ENCODE results near the gene PTPA. TPM values are rescaled to one million over a fixed set of nuclear protein-coding genes. Genes with fewer than 3 reads are reported as not detected.
"Not testable (repeated sequence)": the region's sequence is repeated elsewhere in the genome, so short reads cannot be mapped to it uniquely, and the experiment has no call there.

Gene PTPA
- polyA plus RNA-seq, 4 donors, result 50.8 to 113 (median 60.8) TPM

DNA sequence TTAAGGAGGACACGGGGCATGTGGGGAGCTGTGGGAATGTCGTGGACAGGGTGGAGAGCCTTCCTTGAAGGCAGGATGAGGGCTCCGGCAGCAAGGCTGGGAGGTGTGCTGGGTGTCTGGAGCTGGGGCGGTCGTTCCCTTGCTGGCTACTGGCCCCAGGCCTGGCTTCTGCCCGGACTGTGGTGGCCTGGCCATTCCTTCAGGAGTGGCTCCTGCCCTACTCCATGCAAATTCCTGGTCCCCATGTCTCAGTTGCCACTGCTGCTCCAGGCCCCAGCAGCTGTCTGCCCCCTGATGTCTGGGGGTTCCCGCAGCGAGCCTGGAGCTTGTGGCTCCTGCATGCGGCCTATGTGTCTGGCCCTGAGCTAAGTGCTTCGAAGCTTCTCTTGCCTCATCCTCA is 44.9 kb downstream of the PTPA start:
- no peak for DNase-seq
- Histone ChIP-seq H3K4me1 (ENCODE audit: control insufficient read depth in 3 of 3, insufficient read depth in 2 of 3, low read depth in 1 of 3, low read length in 2 of 3) (no peaks in the 10 kb centered on the region), H3K9me3 (ENCODE audit: control insufficient read depth in 2 of 2, insufficient read depth in 1 of 2, low read depth in 1 of 2, low read length in 1 of 2) (peaks cover 0 to 1% of the 10 kb centered on the region in 2 donors), H3K27me3 (ENCODE audit: control insufficient read depth in 3 of 3, insufficient read depth in 3 of 3, low read length in 3 of 3) (no peaks in the 10 kb centered on the region), H3K4me3 (ENCODE audit: low read depth in 1 of 3, low read length in 3 of 3) (no peak overlapping the region), H3K36me3 (ENCODE audit: control insufficient read depth in 3 of 3, insufficient read depth in 2 of 3, low read depth in 1 of 3, low read length in 3 of 3) (peaks cover 0 to 38% (median 0%) of the 10 kb centered on the region in 3 donors), H3K27ac (ENCODE audit: low read depth in 1 of 3, low read length in 2 of 3) (no peak overlapping the region)
- FAIRE-seq, result no peak
- WGBS, 3 donors, result 90 to 92% (median 91%) methylated on average over 9 to 10 of the region's 10 CpGs

DNA sequence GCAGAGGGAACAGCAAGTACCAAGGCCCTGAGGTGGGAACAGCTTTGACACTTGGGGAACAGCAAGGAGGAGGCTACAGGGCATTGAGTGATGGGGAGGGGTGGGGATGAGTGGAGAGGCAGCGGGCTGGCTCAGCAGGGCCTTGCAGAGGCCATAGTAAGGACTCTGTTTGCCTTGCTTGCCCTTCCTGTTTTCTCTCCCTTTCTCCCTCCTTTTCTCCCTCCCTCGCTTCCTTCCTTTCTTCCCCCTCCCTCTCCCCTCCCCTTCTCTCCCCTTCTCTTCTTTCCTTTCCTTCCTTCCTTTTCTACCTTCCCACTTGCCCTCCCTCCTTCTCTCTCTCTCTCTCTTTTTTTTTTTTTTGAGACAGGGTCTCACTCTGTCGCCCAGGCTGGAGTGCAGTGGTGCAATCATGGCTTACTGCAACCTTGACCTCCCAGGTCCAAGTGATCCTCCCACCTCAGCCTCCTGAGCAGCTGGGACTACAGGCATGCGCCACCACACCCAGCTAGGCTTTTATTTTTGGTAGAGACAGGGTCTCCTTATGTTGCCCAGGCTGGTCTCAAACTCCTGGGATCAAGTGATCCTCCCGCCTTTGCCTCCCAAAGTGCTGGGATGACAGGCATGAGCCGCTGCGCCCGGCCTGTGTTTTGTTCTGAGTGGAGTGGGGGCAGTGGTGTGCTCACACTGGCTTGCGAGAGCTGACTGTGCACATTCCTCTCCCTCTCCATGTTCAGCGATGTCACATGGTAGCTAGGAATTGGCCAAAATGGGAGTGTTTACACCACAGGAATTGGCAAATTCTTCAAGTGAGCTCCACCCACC is 49.7 kb downstream of the PTPA start:
- 82 to 94% (median 93%) methylated on average over 9 to 10 of the region's 10 CpGs for WGBS, 3 donors
- DNase-seq, result no peak
- FAIRE-seq, result no peak
- H3K27me3 ChIP-seq (ENCODE audit: control insufficient read depth in 3 of 3, insufficient read depth in 3 of 3, low read length in 3 of 3), result no peaks in the 10 kb centered on the region
- peak overlapping the region in 1 of 3 donors; percentile 12 for H3K27ac ChIP-seq (ENCODE audit: low read depth in 1 of 3, low read length in 2 of 3)
- H3K4me3 ChIP-seq (ENCODE audit: low read depth in 1 of 3, low read length in 3 of 3), result no peak overlapping the region
- H3K9me3 ChIP-seq (ENCODE audit: control insufficient read depth in 2 of 2, insufficient read depth in 1 of 2, low read depth in 1 of 2, low read length in 1 of 2), result peaks cover 0 to 5% of the 10 kb centered on the region in 2 donors
- peaks cover 0 to 2% (median 0%) of the 10 kb centered on the region in 3 donors for H3K4me1 ChIP-seq (ENCODE audit: control insufficient read depth in 3 of 3, insufficient read depth in 2 of 3, low read depth in 1 of 3, low read length in 2 of 3)
- H3K36me3 ChIP-seq (ENCODE audit: control insufficient read depth in 3 of 3, insufficient read depth in 2 of 3, low read depth in 1 of 3, low read length in 3 of 3), result peaks cover 0 to 5% (median 0%) of the 10 kb centered on the region in 3 donors

DNA sequence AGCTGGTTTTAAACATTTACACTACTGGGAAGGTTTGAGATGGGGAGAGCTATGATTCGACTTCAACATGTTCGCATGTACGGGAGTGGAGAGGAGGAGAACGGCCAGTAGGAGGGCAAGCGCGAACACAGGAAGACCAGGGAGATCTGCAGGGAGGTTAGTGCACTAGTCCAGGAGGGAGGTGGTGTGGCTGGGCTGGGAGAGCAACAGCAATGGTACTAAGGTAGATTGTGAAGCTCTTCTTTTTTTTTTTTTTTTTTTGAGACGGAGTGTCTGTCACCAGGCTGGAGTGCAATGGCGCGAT is 50.3 kb downstream of the PTPA start:
- DNase-seq (no peak), FAIRE-seq (no peak)
- peaks cover 0 to 3% (median 2%) of the 10 kb centered on the region in 3 donors for H3K4me1 ChIP-seq (ENCODE audit: control insufficient read depth in 3 of 3, insufficient read depth in 2 of 3, low read depth in 1 of 3, low read length in 2 of 3)
- H3K27me3 ChIP-seq (ENCODE audit: control insufficient read depth in 3 of 3, insufficient read depth in 3 of 3, low read length in 3 of 3), result no peaks in the 10 kb centered on the region
- peaks cover 0 to 5% of the 10 kb centered on the region in 2 donors for H3K9me3 ChIP-seq (ENCODE audit: control insufficient read depth in 2 of 2, insufficient read depth in 1 of 2, low read depth in 1 of 2, low read length in 1 of 2)
- WGBS, 3 donors, result 84 to 98% (median 91%) methylated on average over 8 of the region's 9 CpGs
- H3K4me3 ChIP-seq (ENCODE audit: low read depth in 1 of 3, low read length in 3 of 3), result no peak overlapping the region
- H3K27ac ChIP-seq (ENCODE audit: low read depth in 1 of 3, low read length in 2 of 3), result no peak overlapping the region
- peaks cover 0 to 5% (median 0%) of the 10 kb centered on the region in 3 donors for H3K36me3 ChIP-seq (ENCODE audit: control insufficient read depth in 3 of 3, insufficient read depth in 2 of 3, low read depth in 1 of 3, low read length in 3 of 3)

DNA sequence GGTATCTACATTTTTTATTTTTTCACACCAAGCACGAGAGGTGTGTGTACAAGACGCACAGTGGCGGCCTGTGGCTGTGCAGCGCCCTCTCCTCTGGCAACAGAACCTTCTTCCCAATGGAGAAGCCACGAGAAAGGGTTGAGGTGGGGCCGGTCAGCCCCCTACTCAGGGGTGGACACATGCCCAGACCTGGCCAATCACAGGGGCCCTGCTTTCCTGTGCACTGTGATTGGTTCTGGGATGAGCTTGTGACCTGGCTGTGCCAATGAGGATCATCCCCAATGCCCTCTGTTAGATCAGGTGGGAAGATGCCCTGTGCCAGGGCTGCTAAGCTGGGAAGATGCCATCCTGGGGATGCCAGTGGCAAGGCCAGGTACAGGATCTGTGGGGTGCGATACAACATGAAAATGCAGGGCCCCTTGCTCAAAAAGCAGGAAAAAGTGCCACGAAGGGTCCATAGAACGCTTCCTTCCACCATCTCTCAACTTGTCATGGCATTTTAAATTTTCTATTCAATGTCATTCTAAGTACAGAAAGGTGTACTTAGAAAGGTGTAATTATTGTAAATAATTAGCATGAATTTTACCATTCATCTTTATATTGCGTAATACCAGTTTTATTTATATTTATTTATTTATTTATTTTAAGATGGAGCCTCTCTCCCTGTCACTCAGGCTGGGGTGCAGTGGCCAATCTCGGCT is 51.4 kb downstream of the PTPA start:
- WGBS, 3 donors, result 91 to 97% (median 93%) methylated on average over 11 of the region's 11 CpGs
- Histone ChIP-seq H3K4me1 (ENCODE audit: control insufficient read depth in 3 of 3, insufficient read depth in 2 of 3, low read depth in 1 of 3, low read length in 2 of 3) (peaks cover 0 to 14% (median 2%) of the 10 kb centered on the region in 3 donors), H3K36me3 (ENCODE audit: control insufficient read depth in 3 of 3, insufficient read depth in 2 of 3, low read depth in 1 of 3, low read length in 3 of 3) (peaks cover 0 to 3% (median 0%) of the 10 kb centered on the region in 3 donors), H3K4me3 (ENCODE audit: low read depth in 1 of 3, low read length in 3 of 3) (no peak overlapping the region), H3K27ac (ENCODE audit: low read depth in 1 of 3, low read length in 2 of 3) (no peak overlapping the region), H3K27me3 (ENCODE audit: control insufficient read depth in 3 of 3, insufficient read depth in 3 of 3, low read length in 3 of 3) (no peaks in the 10 kb centered on the region), H3K9me3 (ENCODE audit: control insufficient read depth in 2 of 2, insufficient read depth in 1 of 2, low read depth in 1 of 2, low read length in 1 of 2) (peaks cover 0 to 5% of the 10 kb centered on the region in 2 donors)
- DNase-seq (no peak), FAIRE-seq (no peak)

DNA sequence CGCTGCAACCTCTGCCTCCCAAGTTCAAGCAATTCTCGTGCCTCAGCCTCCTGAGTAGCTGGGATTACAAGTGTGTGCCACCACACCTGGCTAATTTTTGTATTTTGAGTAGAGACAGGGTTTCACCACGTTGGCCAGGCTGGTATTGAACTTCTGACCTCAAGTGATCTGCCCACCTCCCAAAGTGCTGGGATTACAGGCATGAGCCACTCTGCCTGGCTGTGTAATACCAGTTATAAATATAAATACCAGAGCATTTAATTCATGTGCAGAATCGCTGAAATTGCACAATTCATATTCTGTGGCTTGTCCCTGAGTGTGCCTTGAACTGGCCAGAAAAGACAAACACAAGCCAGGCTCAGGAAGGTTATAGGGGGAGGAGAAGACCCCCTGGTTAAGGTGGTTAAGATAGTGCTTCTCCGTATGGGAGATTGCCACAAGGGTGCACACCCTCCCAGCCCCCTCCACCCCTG is 52.0 kb downstream of the PTPA start:
- 69 to 80% (median 71%) methylated on average over 5 of the region's 5 CpGs for WGBS, 3 donors
- not testable (repeated sequence) for H3K36me3 ChIP-seq (ENCODE audit: control insufficient read depth in 3 of 3, insufficient read depth in 2 of 3, low read depth in 1 of 3, low read length in 3 of 3); H3K27me3 ChIP-seq (ENCODE audit: control insufficient read depth in 3 of 3, insufficient read depth in 3 of 3, low read length in 3 of 3); H3K9me3 ChIP-seq (ENCODE audit: control insufficient read depth in 2 of 2, insufficient read depth in 1 of 2, low read depth in 1 of 2, low read length in 1 of 2); FAIRE-seq; DNase-seq; H3K4me3 ChIP-seq (ENCODE audit: low read depth in 1 of 3, low read length in 3 of 3)
- Histone ChIP-seq H3K4me1 (ENCODE audit: control insufficient read depth in 3 of 3, insufficient read depth in 2 of 3, low read depth in 1 of 3, low read length in 2 of 3) (peaks cover 0 to 19% (median 2%) of the 10 kb centered on the region in 3 donors), H3K27ac (ENCODE audit: low read depth in 1 of 3, low read length in 2 of 3) (peak overlapping the region in 1 of 3 donors; percentile 76)

DNA sequence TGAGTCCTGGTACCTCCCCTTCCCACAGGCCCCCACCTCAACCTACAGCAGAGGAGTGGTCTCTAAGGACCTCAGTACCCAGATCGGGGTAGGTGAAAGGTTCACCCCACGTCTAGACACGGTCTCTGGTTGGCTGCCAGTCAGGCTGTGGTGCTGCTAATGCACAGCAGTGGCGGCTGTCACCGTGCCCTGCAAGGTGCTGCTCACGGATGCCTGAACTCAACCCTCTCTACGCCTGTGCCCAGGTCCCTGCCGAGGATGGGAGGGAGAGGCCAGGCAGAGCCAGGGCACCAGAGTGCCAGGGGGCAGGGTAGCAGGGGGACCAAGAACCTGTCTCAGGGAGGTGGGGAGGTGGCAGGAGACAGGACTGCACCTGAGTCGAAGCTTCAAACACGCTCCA is 52.5 kb downstream of the PTPA start:
- FAIRE-seq (no peak), DNase-seq (no peak)
- Histone ChIP-seq H3K4me1 (ENCODE audit: control insufficient read depth in 3 of 3, insufficient read depth in 2 of 3, low read depth in 1 of 3, low read length in 2 of 3) (peaks cover 0 to 19% (median 2%) of the 10 kb centered on the region in 3 donors), H3K9me3 (ENCODE audit: control insufficient read depth in 2 of 2, insufficient read depth in 1 of 2, low read depth in 1 of 2, low read length in 1 of 2) (peaks cover 0 to 5% of the 10 kb centered on the region in 2 donors), H3K4me3 (ENCODE audit: low read depth in 1 of 3, low read length in 3 of 3) (no peak overlapping the region), H3K36me3 (ENCODE audit: control insufficient read depth in 3 of 3, insufficient read depth in 2 of 3, low read depth in 1 of 3, low read length in 3 of 3) (peaks cover 0 to 3% (median 0%) of the 10 kb centered on the region in 3 donors), H3K27me3 (ENCODE audit: control insufficient read depth in 3 of 3, insufficient read depth in 3 of 3, low read length in 3 of 3) (no peaks in the 10 kb centered on the region), H3K27ac (ENCODE audit: low read depth in 1 of 3, low read length in 2 of 3) (peak overlapping the region in 1 of 3 donors; percentile 76)
- 82 to 87% (median 83%) methylated on average over 10 of the region's 10 CpGs for WGBS, 3 donors

DNA sequence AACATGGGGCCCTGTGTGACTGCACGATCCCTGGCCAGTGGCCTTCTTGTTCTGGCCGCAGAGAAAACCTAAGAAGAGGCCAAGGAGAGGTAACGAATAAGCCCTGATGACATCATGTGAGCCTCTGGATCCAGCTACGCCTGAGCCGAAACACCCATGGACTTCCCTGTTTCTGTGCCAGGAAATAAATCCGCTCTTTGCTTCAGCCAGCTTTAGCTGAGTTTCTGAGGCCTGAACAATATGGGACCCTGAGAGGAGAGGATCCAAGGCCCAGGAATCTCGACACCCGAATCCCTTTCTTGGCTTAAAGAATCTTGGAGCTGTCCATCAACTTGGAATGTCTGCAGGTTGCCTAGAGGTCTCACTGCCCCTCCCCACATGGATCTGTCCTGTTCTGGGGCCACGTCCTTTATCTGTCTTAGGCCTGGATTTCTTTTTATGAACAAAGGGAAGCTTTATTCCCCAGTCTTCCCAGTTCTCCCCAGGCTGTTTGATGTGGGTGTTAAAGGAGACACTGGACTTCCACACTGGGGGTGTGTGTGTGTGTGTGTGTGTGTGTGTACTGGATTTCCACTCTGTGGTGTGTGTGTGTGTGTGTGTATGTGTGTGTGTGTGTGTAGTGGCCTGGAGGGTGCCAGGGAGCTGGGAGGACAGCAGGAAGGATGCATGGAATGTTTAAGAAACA is 53.2 kb downstream of the PTPA start:
- H3K36me3 ChIP-seq (ENCODE audit: control insufficient read depth in 3 of 3, insufficient read depth in 2 of 3, low read depth in 1 of 3, low read length in 3 of 3), result peaks cover 0 to under 1% (median 0%) of the 10 kb centered on the region in 3 donors
- peaks cover 0 to 19% (median 2%) of the 10 kb centered on the region in 3 donors for H3K4me1 ChIP-seq (ENCODE audit: control insufficient read depth in 3 of 3, insufficient read depth in 2 of 3, low read depth in 1 of 3, low read length in 2 of 3)
- H3K9me3 ChIP-seq (ENCODE audit: control insufficient read depth in 2 of 2, insufficient read depth in 1 of 2, low read depth in 1 of 2, low read length in 1 of 2), result peaks cover 0 to 5% of the 10 kb centered on the region in 2 donors
- WGBS, 3 donors, result 13 to 41% (median 33%) methylated on average over 9 of the region's 9 CpGs
- DNase-seq (peak in 1 of 2 donors; percentile 65), FAIRE-seq (no peak)
- no peaks in the 10 kb centered on the region for H3K27me3 ChIP-seq (ENCODE audit: control insufficient read depth in 3 of 3, insufficient read depth in 3 of 3, low read length in 3 of 3)
- no peak overlapping the region for H3K4me3 ChIP-seq (ENCODE audit: low read depth in 1 of 3, low read length in 3 of 3)
- peak overlapping the region in 2 of 3 donors; percentile 38 to 76 for H3K27ac ChIP-seq (ENCODE audit: low read depth in 1 of 3, low read length in 2 of 3)

DNA sequence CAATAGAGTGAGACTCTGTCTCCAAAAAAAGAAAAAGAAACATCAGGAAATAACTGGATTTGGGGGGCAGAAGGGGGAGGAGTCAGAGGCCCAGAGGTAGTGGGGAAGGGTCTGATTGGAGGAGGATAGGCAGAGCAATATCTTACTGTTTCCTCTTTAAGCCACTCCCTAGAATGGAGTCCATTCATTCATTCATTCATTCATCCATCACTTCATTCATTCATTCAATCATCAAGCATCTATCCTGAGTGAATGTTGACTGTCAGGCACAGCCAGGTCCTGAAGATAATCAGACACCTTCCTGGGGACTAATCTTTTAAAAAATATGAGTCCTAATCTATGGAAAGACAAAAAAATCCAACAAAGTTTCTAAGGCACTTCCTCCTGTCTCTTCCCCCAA is 54.0 kb downstream of the PTPA start:
- no peak overlapping the region for H3K27ac ChIP-seq (ENCODE audit: low read depth in 1 of 3, low read length in 2 of 3)
- no peaks in the 10 kb centered on the region for H3K27me3 ChIP-seq (ENCODE audit: control insufficient read depth in 3 of 3, insufficient read depth in 3 of 3, low read length in 3 of 3)
- DNase-seq (no peak), FAIRE-seq (no peak)
- peaks cover 0 to 19% (median 2%) of the 10 kb centered on the region in 3 donors for H3K4me1 ChIP-seq (ENCODE audit: control insufficient read depth in 3 of 3, insufficient read depth in 2 of 3, low read depth in 1 of 3, low read length in 2 of 3)
- H3K9me3 ChIP-seq (ENCODE audit: control insufficient read depth in 2 of 2, insufficient read depth in 1 of 2, low read depth in 1 of 2, low read length in 1 of 2), result peaks cover 0 to 5% of the 10 kb centered on the region in 2 donors
- H3K4me3 ChIP-seq (ENCODE audit: low read depth in 1 of 3, low read length in 3 of 3), result no peak overlapping the region
- H3K36me3 ChIP-seq (ENCODE audit: control insufficient read depth in 3 of 3, insufficient read depth in 2 of 3, low read depth in 1 of 3, low read length in 3 of 3), result no peaks in the 10 kb centered on the region

Data from small intestine (tissue), 7 donors.